MM.1S (cell line): Measurements from ENCODE around the gene PKD1L1.

Source experiments
- CTCF ChIP-seq: fragments of 300-600 bp; sonication (generic); IDR thresholded peaks from 2 replicates; pipeline ENCODE4 v1.5.1; 2016; ENCODE audit warnings: antibody characterized with exemption, low read length, mixed read lengths
- EZH2 ChIP-seq: fragments of 300-600 bp; sonication (generic); optimal IDR thresholded peaks from 2 replicates; pipeline ENCODE3; 2017; ENCODE audit warnings: low read depth, mild to moderate bottlenecking, antibody characterized with exemption, low read length, mixed read lengths
- EZH2phosphoT487 ChIP-seq: fragments of 300-600 bp; sonication (generic); IDR thresholded peaks from 2 replicates; pipeline ENCODE4 v1.6.1; 2018; ENCODE audit warnings: antibody characterized with exemption, low read length

GRCh38 chr7:47762746-47763062 lies 185.6 kb downstream of the PKD1L1 start:
- TF ChIP-seq CTCF (no peak), EZH2 (no peak), EZH2phosphoT487 (no peak)
